ENCODE results near the gene TXK. TPM values are rescaled to one million over a fixed set of nuclear protein-coding genes. Genes with fewer than 3 reads are reported as not detected.

Gene TXK
- total RNA-seq, 1 experiment from 2014 or later: 2.6 TPM

DNA sequence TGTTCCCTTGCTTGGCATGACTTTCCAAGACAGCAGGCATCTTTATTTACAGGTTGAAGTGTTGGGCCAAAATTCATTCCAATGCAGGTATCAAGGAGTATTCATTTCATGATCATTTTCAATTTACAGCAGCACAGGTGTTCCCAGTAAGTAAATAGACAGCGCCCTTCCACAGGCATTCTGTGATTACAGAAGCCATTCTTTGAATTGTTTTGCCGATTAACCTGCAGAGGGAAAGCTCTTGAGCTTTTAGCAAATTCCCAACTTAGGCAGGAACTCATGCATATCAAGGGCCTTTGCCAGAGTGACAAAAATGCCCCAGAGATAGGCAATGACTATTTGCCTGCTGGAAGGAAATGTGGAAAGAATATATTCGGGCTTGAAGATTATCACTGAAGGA is 6.8 kb downstream of the TXK start:
- Histone ChIP-seq H3K9me2 (ENCODE audit: insufficient read depth) (no peaks in the 10 kb centered on the region; the same call in 1 of the 2 replicates), H3K4me1 (replicated peaks; ENCODE audit: insufficient read depth) (peaks cover 55% of the 10 kb centered on the region), H3F3A (ENCODE audit: insufficient read depth, low read depth) (peaks cover 29% of the 10 kb centered on the region), H3K79me2 (ENCODE audit: low read depth) (no peaks in the 10 kb centered on the region), H3K4me2 (peak overlapping the region; percentile 71), H2AFZ (no peak overlapping the region), H3K4me3 (peak overlapping the region; percentile 40; the same call in 1 of the 2 replicates), H3K9me3 (ENCODE audit: insufficient read depth, low read depth) (no peaks in the 10 kb centered on the region), H3K36me3 (ENCODE audit: low read depth) (no peaks in the 10 kb centered on the region), H3K27ac (peak overlapping the region; percentile 74), H3K27me3 (ENCODE audit: insufficient read depth, low read depth) (no peaks in the 10 kb centered on the region), H4K20me1 (ENCODE audit: insufficient read depth) (no peaks in the 10 kb centered on the region)
- TF ChIP-seq EZH2 (IDR thresholded peaks at IDR 0.05; ENCODE audit: low read depth): no peak
- TF ChIP-seq, protein P1, sequence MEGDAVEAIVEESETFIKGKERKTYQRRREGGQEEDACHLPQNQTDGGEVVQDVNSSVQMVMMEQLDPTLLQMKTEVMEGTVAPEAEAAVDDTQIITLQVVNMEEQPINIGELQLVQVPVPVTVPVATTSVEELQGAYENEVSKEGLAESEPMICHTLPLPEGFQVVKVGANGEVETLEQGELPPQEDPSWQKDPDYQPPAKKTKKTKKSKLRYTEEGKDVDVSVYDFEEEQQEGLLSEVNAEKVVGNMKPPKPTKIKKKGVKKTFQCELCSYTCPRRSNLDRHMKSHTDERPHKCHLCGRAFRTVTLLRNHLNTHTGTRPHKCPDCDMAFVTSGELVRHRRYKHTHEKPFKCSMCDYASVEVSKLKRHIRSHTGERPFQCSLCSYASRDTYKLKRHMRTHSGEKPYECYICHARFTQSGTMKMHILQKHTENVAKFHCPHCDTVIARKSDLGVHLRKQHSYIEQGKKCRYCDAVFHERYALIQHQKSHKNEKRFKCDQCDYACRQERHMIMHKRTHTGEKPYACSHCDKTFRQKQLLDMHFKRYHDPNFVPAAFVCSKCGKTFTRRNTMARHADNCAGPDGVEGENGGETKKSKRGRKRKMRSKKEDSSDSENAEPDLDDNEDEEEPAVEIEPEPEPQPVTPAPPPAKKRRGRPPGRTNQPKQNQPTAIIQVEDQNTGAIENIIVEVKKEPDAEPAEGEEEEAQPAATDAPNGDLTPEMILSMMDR (conservative IDR thresholded peaks at IDR 0.05): no peak
- intact Hi-C loops (cut with micrococcal nuclease; ENCODE audit: unreplicated experiment): loop anchor here (5.0 to 10.0 kb wide), 4 partner anchors 212 to 835 kb away; partner anchors contain the start of gene NFXL1
- BruUV-seq (replicated peaks): TSS peak; percentile 25
- CTCF ChIA-PET: interaction anchor here (0.6 to 0.8 kb wide), 2 partner anchors 215 to 452 kb away, joined by 3 read pairs; no protein-coding TSS in a partner anchor
- peak; percentile 38 to 82 for DNase-seq
- POLR2A ChIA-PET (ENCODE audit: unreplicated experiment): no interaction called here

- H3K36me3 ChIP-seq (ENCODE audit: low read depth): no peaks in the 10 kb centered on the region
- H3K9me3 ChIP-seq (ENCODE audit: insufficient read depth, low read depth): no peaks in the 10 kb centered on the region
- H3K79me2 ChIP-seq (ENCODE audit: low read depth): no peaks in the 10 kb centered on the region
- H3K4me3 ChIP-seq: no peak overlapping the region
- no peak overlapping the region for H2AFZ ChIP-seq
- CTCF ChIA-PET: interaction anchor here (0.8 kb wide), 1 partner anchor 216 kb away, joined by 3 read pairs; no protein-coding TSS in a partner anchor
- H3K27me3 ChIP-seq (ENCODE audit: insufficient read depth, low read depth): no peaks in the 10 kb centered on the region
- DNase-seq: no peak
- peaks cover 29% of the 10 kb centered on the region for H3F3A ChIP-seq (ENCODE audit: insufficient read depth, low read depth)
- no peaks in the 10 kb centered on the region; the same call in 1 of the 2 replicates for H3K9me2 ChIP-seq (ENCODE audit: insufficient read depth)
- no TSS peak for BruUV-seq (replicated peaks)
- no peak for TF ChIP-seq EZH2 (IDR thresholded peaks at IDR 0.05; ENCODE audit: low read depth)
- TF ChIP-seq, protein P1 (conservative IDR thresholded peaks at IDR 0.05): no peak
- H4K20me1 ChIP-seq (ENCODE audit: insufficient read depth): no peaks in the 10 kb centered on the region
- intact Hi-C loops (cut with micrococcal nuclease; ENCODE audit: unreplicated experiment): loop anchor here (5.0 to 10.0 kb wide), 4 partner anchors 212 to 836 kb away; partner anchors contain the start of gene NFXL1
- peak overlapping the region; percentile 71 for H3K4me2 ChIP-seq
- peak overlapping the region; percentile 74 for H3K27ac ChIP-seq
- peaks cover 50% of the 10 kb centered on the region for H3K4me1 ChIP-seq (replicated peaks; ENCODE audit: insufficient read depth)
- POLR2A ChIA-PET (ENCODE audit: unreplicated experiment): no interaction called here
Measured at GRCh38 chr4:48126621-48127020, 7.4 kb downstream of the TXK start.

- no peak for DNase-seq
- Histone ChIP-seq H4K20me1 (ENCODE audit: insufficient read depth) (no peaks in the 10 kb centered on the region), H3K4me2 (no peak overlapping the region), H3K4me1 (replicated peaks; ENCODE audit: insufficient read depth) (peaks cover 44% of the 10 kb centered on the region), H3K27ac (no peak overlapping the region), H3K9me2 (ENCODE audit: insufficient read depth) (no peaks in the 10 kb centered on the region; the same call in 1 of the 2 replicates), H3K27me3 (ENCODE audit: insufficient read depth, low read depth) (no peaks in the 10 kb centered on the region), H3K4me3 (no peak overlapping the region), H3F3A (ENCODE audit: insufficient read depth, low read depth) (peaks cover 29% of the 10 kb centered on the region), H3K36me3 (ENCODE audit: low read depth) (no peaks in the 10 kb centered on the region), H3K79me2 (ENCODE audit: low read depth) (no peaks in the 10 kb centered on the region), H3K9me3 (ENCODE audit: insufficient read depth, low read depth) (no peaks in the 10 kb centered on the region), H2AFZ (no peak overlapping the region)
- CTCF ChIA-PET: interaction anchor here (0.5 kb wide), 1 partner anchor 38 kb away, joined by 3 read pairs; no protein-coding TSS in a partner anchor
- BruUV-seq (replicated peaks): no TSS peak
- TF ChIP-seq EZH2 (IDR thresholded peaks at IDR 0.05; ENCODE audit: low read depth): no peak
- TF ChIP-seq, protein P1 (conservative IDR thresholded peaks at IDR 0.05): no peak
- POLR2A ChIA-PET (ENCODE audit: unreplicated experiment): no interaction called here
- intact Hi-C loops (cut with micrococcal nuclease; ENCODE audit: unreplicated experiment): loop anchor here (5.0 to 10.0 kb wide), 4 partner anchors 210 to 837 kb away; partner anchors contain the start of gene NFXL1
Measured at GRCh38 chr4:48124870-48125269, 9.2 kb downstream of the TXK start.
